ENCODE data around the gene HSPB1.
"Not testable (repeated sequence)": the region's sequence is repeated elsewhere in the genome, so short reads cannot be mapped to it uniquely, and the experiment has no call there.

The HSPB1 gene

DNA sequence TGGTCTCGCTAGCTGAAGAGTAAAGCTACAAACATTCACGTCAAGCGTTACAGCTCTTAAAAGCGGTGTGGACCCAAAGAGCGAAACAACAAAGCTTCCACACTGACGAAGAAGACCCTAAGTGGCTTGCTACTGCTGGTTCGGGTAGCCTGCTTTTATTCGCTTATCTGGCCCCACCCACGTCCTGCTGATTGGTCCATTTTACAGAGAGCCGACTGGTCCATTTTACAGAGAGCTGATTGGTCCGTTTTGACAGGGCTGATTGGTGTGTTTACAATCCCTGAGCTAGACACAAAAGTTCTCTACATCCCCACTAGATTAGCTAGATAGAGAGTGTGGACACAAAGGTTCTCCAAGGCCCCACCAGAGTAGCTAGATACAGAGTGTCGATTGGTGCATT is 6.4 kb downstream of the HSPB1 start:
- DNase-seq (ENCODE audit: low read depth in 2 of 2): not testable (repeated sequence)

GRCh38 chr7:76309341-76310101 is 7.0 kb downstream of the HSPB1 start:
- DNase-seq (ENCODE audit: low read depth in 2 of 2): not testable (repeated sequence)

- no peak for DNase-seq (ENCODE audit: low read depth in 2 of 2)
Observed at GRCh38 chr7:76310102-76310957, 7.9 kb downstream of the HSPB1 start.

GRCh38 chr7:76311838-76312237 is 9.4 kb downstream of the HSPB1 start:
- not testable (repeated sequence) for DNase-seq (ENCODE audit: low read depth in 2 of 2)

DNA sequence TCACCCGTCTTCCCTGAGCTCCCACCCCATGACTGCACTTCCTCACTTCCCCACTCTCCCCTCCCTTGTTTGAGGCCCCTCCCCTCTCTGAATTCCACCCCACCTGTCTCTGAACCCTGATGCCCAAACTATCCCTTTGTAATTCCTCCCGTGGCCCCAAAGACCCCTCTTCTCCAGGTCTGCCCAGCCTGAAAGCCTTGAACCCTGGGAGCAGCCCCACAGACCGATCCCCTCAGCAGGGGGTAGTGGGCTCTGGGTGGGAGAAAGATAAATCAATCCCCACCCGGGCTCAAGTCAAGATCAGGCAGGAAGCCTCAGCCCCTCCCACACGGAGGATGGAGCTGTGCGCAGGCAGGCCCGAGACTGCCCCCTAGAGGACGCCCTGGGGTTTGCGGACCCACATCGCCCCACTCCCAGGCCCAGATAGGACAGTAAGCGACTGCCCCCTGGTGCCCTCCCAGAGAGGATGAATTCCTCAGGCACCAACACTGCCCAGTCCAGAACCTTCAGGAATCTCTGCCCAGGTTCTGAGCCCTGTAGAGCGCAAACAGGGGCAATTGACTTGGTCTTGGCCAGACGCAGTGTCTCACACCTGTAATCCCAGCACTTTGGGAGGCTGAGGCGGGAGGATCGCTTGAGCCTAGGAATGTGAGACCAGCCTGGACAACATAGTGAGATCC is 11.7 kb downstream of the HSPB1 start:
- DNase-seq (ENCODE audit: low read depth in 2 of 2): peak; percentile 62 to 65

GRCh38 chr7:76314740-76315139 is 12.3 kb downstream of the HSPB1 start:
- not testable (repeated sequence) for DNase-seq (ENCODE audit: low read depth in 2 of 2)

- no peak for DNase-seq (ENCODE audit: low read depth in 2 of 2)
Observed at GRCh38 chr7:76315364-76315763, 12.9 kb downstream of the HSPB1 start.

DNA sequence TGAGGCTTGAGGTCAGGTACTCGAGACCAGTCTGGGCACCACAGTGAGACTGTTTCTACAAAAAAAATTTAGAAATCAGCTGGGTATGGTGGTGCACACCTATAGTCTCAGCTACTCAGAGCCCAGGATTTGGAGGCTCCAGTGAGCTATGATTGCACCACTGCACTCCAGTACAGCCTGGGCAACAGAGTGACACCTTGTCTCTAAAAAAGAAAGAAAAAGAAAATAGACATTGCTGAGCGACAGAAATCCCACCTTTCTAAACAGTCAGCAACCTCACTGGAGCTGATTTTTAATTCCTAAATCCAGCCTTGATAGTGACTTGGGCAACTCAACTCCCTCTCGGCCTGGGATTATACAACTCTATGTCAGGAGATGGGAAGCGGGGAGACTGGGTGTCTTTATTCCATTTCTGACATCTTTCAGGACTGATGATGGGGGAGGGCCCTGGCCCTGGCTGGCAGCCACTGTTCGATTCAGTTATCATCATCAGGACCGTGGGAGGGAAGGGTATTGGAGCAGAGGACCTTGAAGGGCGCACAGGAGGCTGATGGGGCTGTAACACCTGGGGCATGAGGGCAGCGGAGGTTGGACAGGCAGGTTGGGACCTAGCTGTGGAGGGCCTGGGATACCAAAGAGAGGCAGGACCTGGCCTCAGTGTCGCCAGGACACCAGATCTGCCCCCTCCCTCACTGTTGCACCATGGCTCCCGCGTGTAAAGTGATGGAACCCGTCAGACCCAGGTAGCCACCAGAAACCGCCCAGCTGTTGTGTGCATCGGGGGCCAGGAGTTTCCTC is 14.7 kb downstream of the HSPB1 start:
- no peak for DNase-seq (ENCODE audit: low read depth in 2 of 2)

GRCh38 chr7:76317782-76318487 is 15.5 kb downstream of the HSPB1 start:
- DNase-seq (ENCODE audit: low read depth in 2 of 2): peak; percentile 87 to 88

- DNase-seq (ENCODE audit: low read depth in 2 of 2): peak in 1 of 2 experiments; percentile 59
Observed at GRCh38 chr7:76318488-76319353, 16.2 kb downstream of the HSPB1 start.

DNA sequence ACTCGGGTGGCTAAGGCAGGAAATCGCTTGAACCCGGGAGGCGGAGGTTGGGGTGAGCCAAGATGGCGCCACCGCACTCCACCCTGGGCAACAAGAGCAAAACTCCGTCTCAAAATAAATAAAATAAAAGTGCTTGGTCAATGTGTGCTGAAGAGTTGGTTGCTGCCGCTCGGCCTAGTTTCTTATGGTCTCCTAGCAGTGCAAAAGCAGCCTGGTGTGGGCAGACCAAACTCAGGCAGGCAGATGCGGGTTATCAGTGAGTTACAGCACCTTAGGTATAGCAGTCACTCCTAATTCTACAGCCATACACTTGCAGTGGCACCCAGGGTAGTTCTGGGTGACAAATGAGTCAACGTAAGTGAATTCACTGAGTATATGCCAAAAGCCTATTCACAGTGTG is 22.6 kb downstream of the HSPB1 start:
- DNase-seq (ENCODE audit: low read depth in 2 of 2): no peak

- DNase-seq (ENCODE audit: low read depth in 2 of 2): no peak
Observed at GRCh38 chr7:76325811-76326210, 23.3 kb downstream of the HSPB1 start.

- no peak for DNase-seq (ENCODE audit: low read depth in 2 of 2)
Observed at GRCh38 chr7:76326646-76327233, 24.3 kb downstream of the HSPB1 start.

DNA sequence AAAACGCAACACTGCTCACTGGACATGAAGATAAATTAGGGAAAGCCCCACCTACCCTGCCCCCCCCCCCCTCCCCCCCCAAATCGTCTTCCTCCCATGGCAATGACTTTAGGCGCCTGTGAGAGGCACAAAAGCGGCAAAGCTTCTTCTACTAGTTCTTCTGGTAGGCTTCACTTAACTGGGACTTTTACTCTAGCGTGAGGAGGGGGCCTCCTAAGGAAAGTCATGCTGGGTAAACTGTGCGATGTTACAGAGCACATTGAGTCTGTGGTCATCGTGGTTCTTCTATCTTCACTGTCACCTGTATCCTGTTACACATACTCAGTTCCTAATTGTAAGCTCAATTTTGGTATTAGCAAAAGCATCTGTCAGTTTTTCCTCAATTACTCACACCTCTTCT is 25.1 kb downstream of the HSPB1 start:
- DNase-seq (ENCODE audit: low read depth in 2 of 2): no peak

- no peak for DNase-seq (ENCODE audit: low read depth in 2 of 2)
Observed at GRCh38 chr7:76328389-76328788, 25.9 kb downstream of the HSPB1 start.

DNA sequence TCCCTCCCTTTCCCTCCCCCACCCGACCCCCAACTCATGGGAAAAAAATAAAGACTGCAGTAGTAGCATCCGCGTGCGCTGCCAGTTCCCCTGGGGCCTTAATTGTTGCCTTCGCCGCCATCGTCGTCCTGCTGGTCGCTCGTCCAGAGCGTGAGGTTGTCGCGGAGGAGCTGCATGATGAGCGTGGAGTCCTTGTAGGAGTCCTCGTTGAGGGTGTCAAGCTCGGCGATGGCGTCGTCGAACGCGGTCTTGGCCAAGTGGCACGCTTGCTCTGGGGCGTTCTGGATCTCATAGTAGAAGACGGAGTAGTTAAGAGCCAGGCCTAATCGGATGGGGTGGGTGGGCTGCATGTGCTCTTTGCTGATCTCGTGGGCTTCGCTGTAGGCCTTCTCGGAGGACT is 27.0 kb downstream of the HSPB1 start:
- no peak for DNase-seq (ENCODE audit: low read depth in 2 of 2)

- DNase-seq (ENCODE audit: low read depth in 2 of 2): no peak
Observed at GRCh38 chr7:76330261-76330660, 27.8 kb downstream of the HSPB1 start.

GRCh38 chr7:76330673-76331072 is 28.2 kb downstream of the HSPB1 start:
- no peak for DNase-seq (ENCODE audit: low read depth in 2 of 2)

DNA sequence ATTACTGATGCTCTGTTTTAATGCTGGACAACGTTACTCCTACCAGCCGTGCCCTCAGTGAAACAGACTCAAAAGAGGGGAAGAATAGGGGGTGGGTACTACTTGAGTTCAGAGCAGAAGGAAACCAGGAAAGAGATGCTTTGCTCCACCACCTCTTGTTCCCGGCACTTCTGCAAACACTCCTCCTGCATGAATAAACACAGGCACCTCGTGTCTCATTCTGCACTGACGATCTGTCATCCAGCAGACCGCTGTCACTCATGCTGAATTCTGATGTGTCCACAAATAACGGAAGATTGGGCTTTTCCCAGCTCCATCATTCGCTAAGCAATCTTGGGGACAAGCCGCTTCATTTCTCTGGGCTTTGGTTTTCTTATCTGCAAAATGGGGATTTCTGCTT is 29.6 kb downstream of the HSPB1 start:
- no peak for DNase-seq (ENCODE audit: low read depth in 2 of 2)
